ENCODE results near the gene MAP3K5. TPM values are rescaled to one million over a fixed set of nuclear protein-coding genes. Genes with fewer than 3 reads are reported as not detected.
A peak's percentile ranks its signal among the peaks of the same experiment; 100 is the strongest.

MAP3K5 gene
- total RNA-seq, 1 donor from 2014 or later, result 5.8 TPM

DNA sequence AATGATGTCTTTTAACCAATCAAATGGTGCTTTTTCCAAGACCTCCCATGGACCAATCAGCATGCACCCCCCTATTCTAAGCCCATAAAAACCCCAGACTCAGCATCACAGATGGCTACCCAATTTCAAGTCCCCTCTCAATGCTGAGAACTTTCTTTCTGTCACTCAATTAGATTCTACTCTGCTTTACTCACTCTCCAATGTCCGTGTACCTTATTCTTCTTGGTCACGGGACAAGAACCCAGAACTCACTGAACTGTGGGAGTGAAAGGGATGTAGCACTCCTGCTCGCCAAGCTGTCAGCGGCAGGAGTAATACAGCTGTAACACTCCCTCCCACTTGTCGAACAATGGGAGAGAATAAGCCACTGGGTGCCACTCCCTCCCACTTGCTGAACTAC, 221.2 kb downstream of the MAP3K5 start:
- no peak for DNase-seq

DNA sequence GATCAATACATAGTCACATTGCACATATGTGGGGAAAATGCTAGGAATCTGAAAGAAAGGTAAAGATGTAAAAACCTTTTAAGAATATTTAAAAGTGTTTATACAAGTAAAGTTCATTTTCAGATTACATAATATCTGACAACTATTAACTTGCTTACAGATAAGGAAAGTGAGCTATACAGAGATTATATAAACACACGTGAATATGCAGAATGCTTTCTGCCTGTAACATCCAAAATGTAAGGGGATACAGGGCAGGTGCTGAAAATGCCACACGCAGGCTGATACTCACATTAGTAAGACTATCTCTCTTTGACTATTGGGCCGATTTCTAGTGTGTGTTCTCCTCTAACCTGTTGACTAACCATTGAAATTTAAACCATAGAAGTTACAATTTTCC, 224.1 kb downstream of the MAP3K5 start:
- DNase-seq, result no peak

DNA sequence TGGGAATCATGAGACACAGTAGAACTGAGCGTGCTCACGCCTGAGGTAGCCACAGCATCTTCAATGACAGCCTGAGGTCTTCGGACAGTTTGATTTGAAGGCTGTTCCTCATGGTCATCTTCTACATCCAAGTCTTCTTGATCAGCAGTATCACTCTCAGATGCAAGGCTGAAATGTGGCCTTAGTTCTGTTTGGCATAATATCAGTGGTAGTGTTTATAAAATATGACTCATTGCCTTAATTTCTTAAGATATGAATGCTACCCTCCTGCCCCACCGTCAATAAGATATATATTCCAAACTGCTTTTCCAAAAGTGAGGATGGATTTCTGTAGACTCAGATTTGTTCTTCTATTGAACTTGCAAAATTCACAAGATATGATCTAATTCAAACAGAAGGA, 224.6 kb downstream of the MAP3K5 start:
- no peak for DNase-seq

DNA sequence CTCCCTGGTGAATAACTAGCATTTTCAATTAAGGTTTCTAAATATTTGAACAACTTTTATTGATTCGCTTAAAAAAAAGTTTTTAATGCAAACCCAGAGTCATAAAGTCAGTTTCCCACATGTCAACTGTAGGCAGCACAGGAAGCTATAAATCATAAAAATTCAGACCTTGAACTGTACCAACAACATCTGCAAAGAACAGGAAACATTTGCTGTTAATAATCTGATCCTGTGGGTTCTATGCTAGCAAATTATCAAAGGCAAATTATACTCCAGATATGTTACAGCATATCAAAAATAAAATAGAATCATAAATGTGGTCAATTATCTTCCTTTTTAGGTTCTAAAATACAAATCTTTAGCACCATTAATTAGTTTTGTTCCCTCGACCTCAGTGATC, 225.4 kb downstream of the MAP3K5 start:
- DNase-seq, result peak; percentile 10

DNA sequence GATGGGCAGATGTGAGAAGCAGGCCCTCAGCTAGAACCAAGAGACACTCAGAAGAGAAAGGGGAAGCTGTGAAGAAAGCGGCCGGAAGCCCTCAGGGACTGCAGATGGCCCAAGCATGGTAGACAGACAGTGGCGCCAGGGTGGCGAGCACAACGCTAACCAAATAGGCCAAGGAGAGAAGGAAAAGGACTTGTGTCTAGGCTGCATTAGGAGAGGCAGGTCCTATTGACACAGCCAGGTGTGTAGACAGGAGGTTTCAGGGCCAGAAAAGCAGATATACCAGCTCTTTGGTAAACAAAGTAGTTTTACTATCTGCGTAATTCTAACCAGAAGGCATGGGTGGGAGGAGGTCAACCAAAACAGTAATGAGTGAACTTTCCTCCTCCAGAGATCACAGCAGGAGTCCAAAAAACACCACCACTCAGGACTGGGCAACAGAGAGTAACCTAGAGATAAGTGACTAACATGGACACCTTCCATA, 226.2 kb downstream of the MAP3K5 start:
- no peak for DNase-seq

DNA sequence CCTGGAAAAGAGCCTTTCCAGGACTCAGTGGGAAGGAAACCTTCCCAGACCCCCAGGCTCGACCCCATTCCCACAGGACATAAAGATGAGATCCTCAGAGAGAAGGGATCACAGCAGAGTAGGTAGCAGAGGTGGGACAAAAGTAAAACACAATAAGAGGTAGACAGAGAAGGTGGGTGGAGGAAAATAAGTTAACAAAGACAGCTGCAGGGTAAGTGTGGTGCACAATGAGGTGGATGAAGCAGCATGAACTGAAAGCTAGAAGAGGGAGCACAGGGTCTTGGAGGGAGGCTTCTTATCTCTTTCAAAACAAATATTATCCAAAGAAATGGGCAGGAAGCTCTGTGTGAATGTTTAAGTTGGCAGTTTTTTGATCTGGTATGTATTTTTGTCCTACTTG, 228.1 kb downstream of the MAP3K5 start:
- DNase-seq, result no peak

DNA sequence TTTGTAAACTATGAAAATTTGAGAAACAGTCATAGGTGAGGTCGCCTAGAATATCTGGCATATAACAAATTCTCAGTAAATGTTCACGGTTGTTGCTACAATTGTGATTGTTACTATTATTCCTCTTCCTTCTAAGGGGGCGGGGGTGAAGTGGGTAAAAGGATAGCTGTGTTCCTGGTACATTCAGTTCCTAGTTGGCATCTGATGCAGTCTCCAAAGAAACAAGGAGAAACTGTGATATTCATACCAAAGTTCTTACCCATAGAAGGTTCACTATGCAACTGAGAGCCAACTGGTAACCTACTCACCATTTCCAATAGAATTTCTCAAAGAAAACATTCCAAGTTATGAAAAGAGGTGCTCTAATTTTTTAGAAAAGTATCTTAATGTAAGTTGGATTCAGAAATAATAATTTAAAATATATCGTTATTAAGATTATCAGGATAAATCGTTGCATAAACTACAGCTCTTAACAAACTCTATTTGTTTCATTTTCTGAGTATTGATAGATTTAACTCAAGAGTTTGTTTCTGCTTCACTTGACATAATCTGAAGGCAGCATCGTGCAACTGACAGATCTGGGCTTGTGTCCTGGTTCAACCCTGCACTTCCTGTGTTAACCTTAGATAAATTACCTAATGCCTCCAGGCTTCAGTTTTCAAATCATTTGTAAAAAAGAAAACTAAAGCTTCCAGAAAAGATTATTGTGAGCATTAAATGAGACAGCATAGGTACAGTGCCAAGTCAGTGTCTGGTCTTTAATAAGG, 228.7 kb downstream of the MAP3K5 start:
- no peak for DNase-seq

DNA sequence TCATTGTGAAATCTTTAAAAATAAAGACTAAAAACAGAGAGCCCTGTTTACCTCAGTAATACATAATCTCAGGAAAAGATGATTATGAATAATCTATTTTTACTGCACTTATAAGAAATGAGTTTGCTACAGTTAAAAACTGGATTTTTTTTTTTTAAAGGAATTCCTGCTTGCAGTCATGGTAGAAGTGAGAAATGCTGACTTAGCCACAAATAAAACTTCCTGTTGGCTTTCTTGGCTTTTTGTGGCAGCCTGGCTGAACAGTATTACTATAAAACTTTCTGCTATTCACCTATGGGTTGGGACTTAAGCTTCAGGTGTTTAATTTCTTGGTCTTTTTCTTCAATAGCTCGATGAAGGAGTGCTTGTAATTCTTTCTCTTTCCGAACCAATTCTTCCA, 230.1 kb downstream of the MAP3K5 start:
- no peak for DNase-seq

DNA sequence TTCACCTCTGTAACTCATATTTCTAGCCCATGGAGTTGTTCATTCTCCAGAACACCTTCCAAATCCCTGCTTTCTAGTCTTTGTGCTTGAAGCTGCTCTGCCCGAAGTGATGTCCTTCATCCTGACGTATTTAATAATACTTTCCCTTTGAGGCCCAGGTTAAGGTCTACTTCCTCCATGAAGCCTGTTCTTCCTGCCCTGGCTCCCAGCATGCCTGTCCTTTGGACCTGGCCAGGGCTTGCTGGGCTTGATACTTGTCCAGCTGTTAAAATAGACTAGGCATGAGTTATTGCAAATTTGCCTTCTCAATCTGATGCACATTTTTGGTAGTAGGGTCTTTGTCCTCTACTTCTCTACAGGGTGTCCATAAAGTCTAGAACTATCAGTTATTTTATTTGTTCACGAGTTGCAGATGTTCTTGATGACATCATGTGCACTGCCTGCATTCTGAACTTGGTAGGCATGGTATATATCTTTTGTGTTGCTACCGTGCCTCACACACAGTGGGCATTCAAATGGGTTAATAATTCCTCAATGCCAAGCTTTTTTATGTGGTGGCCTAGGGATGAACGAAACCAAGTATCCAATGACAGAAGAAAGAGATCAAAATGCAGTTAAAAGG, 239.0 kb downstream of the MAP3K5 start:
- no peak for DNase-seq

DNA sequence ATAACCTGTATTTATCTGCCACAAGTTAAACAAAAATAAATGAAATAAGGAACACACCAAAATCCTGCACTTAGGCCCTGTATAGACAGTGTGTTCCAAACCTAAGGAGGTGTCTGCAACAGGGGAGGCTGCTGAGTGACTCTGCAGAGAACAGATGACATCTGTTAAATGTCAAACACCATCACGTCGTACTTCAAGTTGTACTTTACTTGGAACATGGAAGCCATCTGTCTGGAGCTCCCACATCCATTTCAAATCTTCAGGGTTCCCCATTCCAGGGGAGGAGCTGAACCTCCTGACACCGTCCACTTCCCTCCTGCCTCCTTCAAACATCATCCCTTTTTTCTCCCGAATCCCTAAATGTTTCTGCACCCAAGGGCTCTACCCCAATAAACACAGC, 240.2 kb downstream of the MAP3K5 start:
- DNase-seq, result no peak

DNA sequence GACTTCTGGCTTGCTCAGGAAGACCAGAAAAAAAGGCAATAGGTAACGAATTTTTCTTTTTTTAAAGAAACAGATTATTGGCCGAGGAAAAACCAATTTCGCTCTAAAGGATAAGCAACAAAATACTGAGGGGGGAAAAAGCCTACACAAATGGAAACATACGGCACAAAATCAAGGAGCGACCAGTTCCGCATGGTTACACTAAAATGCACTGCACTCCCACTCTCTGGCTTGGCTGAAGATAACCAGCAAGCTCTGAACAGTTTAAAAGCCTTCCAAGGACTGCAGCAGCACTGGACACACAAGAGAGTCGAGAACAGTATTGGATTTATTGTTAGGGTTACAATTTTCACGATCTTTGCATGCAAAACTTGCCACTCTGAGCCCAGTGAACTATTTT, 241.2 kb downstream of the MAP3K5 start:
- no peak for DNase-seq

DNA sequence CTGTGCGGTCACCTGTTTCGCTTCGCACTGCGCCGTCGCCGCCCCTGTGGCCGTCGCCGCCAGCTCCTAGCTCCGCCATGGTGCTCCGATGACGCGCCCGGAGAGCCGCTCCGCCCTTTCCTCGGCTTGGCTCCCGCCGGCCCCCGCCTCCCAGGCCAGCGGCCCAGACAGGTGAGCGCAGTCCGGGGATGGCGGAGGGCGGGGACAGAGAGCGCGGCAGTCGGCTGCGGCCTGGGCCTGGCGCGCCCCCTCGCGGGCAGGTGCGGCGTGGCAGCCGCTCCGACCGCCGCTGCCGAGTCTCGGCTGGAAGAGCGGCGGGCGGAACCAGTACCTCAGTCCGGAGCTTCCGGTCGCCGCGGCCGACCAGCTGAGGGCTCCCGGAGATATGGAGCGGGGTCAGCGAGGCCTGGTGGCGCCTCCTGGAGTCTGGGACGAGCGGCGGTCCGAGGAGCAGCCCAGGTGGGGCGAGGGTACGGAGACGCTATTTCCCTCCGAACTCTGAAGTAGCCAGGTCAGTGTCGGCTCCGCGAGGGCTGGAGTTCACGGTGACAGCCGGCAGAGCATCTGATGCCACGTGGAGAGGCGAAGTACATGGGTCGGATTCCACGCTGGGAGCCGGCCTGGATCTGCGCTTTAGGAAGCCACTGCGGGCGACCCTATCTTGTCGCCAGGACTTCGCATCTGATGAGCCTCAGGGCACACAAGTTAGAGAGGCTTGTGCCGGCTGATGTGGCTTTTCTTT, 241.8 kb downstream of the MAP3K5 start, which contains the start of gene MAP7:
Gene MAP7 (minus strand): TSS at position 93 of the 742 bp plus-strand sequence. CDS start 14 bp downstream, at position 79.
- peak; percentile 37 for DNase-seq

DNA sequence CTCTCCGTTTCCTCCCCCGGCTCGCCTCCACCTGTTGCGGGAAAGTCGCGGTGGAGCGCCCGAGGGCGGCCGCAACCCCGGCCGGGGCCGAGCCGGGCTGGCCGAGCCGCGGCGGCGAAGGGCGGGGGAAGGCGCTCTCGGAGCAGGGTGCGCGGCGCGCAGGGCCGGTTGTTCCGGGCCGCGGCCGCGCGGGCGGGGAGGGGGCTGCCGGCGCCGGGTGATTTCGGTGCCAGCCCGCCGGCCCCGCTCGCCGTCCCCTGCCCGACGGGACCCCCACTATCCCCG, 242.3 kb downstream of the MAP3K5 start:
- peak; percentile 13 for DNase-seq

DNA sequence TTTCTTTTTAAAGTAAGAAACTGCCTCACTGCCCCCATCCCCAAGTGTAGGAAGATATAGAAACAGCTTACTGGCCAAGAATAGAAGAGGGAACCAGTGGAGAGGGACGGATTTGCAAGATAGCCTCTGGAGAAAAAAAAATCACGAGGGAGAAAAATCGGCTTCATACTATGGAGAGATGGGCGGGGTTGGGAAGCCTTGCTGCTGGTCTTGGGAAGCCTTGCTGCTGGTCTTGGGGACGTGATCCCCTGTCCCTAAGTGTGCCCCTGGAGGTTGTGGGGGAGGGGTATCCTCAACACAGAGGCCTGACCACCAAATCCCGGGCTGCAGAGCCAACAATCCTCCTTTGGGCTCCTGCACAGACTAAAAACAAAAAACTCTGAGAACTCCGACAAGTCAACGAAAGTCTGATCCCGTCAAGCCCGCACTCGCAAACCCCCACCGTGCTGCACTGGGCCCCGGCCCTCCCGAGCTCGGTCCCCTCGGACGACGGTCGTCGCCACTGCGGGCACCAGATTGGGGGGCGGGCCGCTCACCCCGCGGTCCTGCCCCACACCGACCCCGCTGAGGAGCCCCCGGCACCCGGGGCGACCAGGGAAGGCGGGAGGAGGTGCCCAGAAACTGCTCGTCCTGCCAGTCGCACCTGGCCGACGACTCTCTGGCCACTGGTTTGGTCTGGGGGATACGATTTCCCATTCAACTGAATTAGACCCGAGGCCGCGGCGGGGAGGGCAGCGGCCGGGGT, 242.8 kb downstream of the MAP3K5 start:
- peak; percentile 11 for DNase-seq

DNA sequence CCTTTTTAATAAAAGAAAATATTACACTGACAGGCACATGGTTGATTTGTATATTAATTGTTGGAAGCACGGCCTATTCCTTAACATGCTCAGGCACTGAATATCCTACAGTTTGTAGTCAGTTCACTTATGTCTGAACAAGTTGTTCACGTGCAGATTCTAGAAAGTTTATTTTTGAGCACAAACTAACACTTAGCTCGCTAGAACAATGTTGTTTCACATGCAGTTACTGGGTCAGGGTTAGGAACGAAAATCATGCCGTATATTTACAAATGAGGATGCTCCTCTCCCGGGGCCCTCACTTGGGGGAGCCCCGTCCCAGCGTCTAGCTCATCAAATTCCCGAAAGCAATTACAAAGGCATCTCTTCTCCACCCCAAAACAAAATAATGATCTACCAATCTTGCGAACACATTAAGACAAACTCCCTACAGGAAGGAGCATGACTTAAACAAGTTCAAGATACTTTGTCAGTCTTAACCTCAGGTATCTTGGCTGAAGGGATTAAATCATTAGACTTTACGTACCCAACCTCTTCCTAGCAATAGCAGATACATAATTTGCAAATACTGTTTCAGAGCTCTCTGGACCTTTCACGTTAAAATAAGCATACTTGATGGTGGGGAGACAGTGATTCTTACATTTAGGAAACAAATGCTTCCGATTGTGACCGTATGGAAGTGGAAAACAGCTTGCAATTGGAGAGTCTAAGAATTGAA, 243.5 kb downstream of the MAP3K5 start:
- peak; percentile 4 for DNase-seq

DNA sequence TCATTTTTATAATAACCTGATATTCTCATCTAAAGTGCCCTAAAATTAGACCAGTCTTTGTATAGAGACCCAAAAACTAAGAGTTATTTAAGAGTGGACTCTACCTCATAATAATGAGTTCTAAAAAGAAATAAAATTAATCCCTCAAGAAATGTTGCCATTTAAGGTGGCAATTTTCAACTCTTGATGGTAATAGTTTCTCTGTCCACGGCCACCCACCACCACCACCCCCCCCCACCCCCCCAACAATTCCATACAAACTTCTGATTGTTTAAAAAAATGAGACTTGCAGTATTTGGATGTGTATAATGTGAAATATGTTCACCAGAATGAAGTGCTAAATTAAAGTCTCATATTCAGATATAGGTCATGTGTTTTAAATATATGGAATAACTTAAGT, 244.4 kb downstream of the MAP3K5 start:
- DNase-seq, result no peak

DNA sequence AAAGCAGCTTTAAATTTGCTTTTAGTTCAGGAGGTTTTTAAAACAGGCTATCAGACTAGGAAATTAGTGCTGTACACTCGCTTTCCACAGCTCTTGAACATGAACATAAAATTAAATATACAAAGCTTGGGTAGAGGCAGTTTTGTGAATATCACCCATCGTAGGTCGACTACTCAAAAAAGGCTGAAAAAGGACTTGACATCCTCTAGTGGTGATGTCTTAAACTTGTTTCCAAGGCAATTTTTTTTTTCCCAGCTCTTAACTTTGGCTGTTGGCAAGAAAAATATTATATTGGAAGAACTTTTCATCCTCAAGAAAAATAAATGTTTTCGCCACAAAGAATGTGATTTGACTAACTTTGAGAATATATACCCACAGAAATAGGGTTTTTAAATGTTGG, 244.9 kb downstream of the MAP3K5 start:
- DNase-seq, result peak; percentile 18

DNA sequence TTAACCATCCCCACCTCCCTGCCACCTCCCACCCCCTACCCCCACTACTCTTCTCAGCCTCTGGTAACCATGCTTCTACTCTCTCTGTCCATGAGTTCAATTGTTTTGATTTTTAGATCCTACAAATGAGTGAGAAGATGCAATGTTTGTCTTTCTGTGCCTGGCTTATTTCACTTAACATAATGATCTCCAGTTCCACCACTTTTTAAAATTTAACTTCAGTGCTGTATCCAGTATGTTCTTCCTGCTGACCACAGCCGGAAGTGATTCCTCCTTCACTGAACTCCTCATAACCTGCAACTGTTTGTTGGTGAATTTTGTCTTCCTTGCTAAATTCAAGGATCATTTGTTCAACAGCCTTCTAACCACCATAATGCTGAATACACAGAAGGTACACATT, 245.9 kb downstream of the MAP3K5 start:
- DNase-seq, result no peak

DNA sequence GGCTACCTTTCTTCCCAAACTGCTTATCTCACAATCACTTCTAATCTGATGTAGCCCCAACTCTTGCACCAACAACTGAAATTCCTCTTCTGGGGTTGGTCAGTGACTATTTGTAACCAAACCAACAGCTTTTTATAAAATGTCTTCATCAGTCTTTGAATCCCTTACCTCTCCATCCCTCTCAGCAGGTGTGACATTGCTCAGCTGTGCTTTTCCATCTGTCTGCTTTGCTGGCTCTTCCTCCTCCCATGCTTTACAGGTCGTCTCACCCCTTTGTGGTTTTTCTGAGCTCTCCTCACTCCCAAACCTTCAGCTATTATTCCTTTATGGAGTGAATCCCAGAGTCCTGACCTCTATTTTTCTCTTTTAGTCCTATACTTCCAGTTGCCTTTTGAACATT, 248.0 kb downstream of the MAP3K5 start:
- DNase-seq, result no peak

DNA sequence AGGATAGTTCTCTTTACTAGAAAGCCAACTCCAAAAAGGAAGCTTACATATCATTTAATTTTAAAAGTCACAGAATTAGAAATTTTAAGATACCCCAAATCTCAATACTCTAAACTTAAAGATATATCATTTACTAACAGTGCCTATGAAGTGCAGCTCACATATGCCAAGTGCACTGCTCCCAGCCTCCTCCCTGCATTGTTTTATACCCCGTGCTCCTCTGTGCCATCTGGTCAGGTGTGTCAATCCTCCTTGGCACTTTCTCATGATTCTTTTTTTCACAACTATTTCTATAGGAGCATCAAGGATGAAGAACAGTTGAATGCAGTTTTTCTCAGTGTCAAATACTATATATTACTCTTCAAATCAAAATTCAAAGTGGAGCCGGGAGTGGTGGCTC, 250.9 kb downstream of the MAP3K5 start:
- DNase-seq, result no peak

DNA sequence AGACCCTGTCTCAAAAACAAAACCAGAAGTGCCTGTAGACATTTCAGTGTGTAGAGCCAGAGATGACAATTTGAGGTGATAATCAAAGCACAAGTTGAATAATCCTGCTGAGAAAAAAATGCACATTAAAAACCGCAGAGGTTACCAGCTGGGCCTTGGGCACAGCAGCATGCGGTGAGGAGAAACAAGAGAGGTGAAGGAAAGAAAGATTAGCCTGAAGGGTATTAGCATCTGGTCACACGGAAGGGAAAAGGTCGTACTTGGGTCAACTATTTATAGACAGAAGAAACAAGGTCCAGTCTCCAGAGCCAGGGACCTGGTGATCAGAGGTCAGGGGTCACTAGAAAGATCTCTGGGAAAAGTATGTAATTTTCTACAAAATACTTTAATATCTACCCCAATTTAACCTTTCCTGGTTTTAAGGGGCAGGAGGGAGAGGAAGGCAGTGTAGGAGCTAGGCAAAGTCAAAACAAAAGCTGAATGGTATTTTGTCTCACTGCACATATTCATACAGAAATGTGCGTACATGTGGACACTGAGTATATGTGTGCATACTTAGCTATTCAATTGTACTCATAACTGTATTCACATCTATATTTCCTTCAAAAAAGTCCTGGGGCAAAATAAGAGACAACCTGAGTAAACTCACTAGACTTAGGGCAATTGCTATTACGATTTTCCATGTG, 252.2 kb downstream of the MAP3K5 start:
- no peak for DNase-seq

DNA sequence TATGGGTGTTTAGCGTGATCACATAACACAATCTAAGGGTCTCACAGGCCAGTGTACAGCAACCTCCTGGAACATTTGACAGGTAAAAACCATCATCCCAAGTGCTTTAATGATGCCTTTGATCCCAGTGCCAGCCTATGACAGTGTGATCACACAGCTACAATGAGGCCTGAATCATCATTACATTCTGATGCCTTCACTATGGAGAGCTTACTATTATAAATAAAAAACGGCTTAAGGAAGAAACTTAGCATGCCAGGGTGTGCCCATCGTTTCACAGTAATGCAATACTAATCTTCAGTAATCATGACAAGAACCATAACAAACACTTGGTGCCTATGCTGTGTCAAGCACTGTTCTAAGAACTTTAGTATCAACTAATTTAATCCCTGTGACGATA, 253.4 kb downstream of the MAP3K5 start:
- no peak for DNase-seq

All from dermis blood vessel endothelial cell (primary cell).